Fibroblast of skin of left biceps (primary cell): Measurements from ENCODE around the gene COX14.
"Not testable (repeated sequence)": the region's sequence is repeated elsewhere in the genome, so short reads cannot be mapped to it uniquely, and the experiment has no call there.

Experiments used
- DNase-seq, 2 experiments: peaks; one replicate each; pipeline ENCODE4 v3.0.0-alpha.2; 2013; ENCODE audit warnings: low read depth in 2 of 2

Gene COX14

DNA sequence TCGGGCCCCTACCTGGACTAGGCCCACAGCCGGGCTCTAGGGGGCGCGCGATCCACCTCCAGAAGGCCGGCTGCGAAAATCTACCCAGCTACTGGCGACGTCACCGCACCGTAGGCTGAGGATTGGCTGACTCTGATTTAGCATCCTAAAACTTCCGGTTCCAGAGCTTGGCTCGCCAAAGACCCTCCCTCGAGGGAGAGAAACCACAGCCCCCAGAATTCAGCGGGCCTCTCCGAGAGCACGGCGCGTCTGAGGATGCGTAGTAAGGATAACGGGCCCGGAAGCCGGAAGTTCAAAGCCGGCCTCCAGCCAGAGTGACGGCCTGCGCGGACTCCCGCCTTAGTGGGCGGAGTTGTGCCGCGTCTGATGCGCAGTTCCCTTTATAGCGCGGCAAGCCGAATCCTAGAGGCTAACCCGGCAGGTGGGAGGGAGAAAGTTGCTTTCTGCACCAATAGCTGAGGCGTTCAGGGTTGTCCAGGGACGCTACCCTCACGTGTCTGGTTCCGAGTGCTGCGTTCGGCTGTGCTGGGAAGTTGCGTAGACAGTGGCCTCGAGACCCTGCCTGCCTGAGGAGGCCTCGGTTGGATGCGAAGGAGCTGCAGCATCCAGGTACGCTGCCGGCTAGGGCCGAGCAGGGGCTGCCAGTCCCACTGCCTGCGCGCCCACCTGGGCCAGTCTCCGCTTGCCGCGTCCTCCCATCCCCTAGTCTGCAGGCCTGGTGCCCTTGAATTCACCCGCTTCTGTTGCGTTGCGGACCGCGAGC lies at the start of gene COX14:
COX14 (plus strand) TSS at position 544 of the 763 bp plus-strand sequence. CDS start 7,808 bp downstream, outside the sequence.
- peak; percentile 99 for DNase-seq

DNA sequence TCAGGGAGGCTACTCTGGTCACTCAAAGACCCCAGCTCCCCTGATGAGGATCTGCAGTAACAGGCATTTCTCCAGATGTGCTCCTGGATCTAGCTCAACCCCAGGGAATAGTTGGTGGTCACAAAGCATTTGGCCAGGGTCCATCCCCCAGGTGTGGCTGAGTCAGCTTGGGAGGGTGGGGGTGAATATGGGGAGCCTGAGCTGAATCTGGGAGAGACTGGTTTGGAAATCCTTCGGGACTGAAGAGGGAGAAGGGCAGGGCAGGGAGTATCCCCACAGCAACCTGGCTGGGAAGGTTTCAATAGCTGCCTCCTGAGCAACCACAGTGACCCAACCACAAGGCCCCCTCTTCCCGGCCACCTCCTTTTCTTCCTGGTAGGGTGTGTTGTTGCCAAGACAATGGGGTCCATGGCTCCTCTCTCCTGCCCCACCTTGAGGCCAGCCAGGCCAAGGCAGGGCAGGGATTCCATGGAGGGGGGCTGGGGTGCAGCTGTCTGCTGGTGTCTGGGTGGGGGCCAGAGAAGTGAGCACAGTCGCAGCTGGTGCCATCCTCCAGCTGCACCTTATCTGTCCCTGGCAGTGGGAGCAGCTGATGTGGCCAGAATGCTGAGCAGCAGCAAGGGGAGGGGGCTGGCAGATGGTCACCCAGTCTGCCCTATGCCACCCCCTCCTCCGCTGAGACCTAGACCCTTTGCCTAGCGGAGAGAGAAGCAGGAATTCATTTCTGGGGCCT lies 49.1 kb upstream of the COX14 start:
- no peak for DNase-seq

DNA sequence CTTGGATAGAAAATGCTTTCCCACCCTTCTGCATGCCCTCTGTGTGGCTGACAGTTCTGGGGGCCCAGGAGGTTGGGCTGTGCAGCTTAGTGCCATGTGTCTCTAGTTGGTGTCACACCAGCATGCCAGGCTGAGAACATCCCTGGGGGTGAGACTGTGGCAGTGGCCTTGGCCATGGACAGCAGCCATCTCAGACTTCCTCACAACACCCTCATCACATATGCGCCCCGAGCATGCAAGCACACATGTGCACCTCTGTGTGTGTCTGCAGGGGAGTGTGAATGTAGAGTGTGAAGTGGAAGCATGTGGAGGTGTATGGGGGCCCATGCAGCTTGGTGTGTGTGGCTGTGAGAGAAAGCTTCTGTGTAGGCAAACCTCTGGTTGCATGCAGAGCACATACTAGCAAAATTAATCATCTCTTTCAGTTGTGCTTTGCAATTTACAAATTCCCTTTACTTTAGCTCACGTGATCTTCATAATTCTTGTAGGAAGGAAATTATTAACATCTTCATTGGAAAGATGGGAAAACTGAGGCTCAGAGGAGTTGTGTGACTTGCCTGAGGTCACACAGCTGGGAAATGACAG lies 46.2 kb upstream of the COX14 start:
- no peak for DNase-seq

DNA sequence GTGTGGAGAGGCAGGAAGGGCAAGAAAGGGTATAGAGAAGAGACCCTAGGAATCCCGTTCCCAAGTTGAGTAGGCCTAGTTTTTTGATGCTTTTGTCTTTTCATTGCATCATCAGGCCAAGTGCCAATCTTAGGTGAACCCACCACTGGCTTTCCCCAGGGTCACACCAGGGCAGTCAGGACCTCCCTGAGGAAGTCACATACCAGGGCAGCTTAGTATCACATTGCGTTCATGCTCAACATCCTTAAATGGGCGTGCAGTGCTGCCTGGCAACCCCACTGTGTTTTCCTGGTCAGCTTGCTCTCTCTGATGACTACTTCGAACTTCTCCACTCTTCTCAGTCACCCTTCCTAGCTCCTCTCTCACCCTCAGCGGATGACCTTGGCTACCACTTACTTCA lies 45.6 kb upstream of the COX14 start:
- peak; percentile 57 to 67 for DNase-seq

DNA sequence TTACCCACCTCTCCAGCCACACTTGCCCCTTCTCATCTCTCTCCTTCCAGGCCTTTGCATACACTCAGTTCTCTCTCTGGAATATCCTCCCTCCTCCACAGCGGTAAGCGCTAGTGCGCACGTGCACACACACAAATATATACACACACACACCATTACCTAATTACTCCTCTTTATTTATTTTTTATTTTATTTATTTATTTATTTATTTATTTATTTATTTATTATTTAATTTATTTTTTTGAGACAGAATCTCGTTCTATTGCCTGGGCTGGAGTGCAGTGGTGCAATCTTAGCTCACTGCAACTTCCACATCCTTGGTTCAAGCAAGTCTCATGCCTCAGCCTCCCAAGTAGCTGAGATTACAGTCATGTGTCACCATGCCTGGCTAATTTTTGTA lies 43.0 kb upstream of the COX14 start:
- no peak for DNase-seq

DNA sequence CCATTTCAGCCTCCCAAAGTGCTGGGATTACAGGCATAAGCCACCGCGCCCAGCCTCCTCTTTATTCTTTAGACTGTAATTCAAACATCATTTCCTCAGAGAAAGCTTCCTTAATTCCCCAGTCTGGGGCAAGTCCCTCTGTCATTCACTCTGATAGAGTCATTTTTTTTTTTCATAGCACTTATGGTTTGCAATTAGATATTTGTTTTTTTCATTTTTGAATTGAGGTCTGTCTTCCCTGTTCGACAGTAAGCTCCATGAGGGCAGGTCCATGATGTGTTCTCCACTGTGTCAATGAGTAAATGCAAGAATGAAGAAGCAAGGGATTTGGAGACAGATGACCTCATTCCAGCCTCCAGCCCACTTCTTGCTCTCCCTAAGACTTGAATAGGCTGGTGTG lies 42.5 kb upstream of the COX14 start:
- DNase-seq, result no peak

DNA sequence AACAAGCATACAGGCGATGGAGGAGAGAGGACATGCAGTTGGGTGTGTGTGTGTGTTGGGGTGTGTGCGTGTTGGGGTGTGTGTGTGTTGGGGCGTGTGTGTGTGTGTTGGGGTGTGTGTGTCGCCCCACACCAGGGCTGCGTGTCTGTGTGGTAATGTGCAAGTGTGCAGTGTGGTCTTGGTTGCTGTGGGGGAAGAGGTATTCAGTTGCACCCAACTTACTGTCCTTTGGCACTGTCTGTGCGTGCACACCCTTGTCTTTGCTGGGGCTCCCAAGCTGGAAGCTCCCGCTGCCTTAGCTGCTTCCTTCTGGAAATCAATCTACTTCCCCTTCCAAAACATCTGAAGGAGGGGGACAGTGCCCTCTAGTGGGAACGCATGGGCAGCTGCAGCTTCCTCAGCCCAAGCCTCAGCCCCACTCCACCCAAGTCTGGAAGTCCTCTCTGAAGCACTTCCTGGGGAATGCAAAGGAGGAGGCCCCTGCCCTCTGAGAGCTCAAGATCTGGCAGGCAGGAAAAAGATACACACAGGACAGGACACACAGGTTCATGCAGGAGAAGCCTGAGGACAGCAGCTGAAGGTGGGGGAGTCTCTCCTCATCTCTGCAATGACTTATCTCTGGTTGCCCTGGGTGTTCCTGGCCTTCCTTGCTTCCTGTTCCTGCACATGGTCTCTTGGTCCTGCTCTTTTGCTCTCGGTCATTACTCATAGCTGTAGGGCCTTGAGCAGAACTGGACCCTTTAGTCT lies 41.5 kb upstream of the COX14 start:
- DNase-seq, result peak in 1 of 2 experiments; percentile 59

DNA sequence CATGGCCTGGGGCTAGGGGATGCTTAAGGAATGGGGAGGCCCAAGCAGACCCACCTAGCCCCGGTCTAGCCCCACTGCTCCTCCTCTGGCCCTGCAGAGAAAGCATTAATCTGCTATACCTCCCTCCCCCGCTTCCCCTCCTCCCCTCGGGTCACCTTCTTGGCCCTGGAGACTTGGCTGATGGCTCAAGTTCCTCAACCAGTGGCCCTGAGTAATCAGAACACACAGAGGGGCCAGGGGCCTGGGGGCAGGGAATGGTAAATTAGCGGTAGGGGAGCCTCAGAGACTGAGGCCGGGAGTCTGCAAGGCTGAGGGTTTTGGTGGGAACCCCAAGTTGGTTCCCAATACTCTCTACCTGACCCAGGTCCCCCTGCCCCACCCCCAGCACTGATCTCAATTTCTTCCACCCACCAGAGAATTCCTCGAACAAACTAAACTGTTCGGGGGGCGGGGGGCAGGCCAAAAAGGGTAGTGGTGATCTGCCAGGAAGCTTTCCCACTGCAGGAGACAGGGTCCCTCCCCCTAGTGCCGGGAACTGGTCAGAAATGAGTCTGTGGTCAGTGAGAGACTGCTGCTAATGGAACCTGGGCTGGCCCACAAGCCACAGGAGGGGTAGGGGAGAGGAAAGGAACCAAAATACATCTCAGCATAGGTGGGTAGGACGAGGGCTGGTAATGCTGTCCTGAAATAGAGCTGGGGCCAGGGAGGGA lies 39.7 kb upstream of the COX14 start:
- no peak for DNase-seq

DNA sequence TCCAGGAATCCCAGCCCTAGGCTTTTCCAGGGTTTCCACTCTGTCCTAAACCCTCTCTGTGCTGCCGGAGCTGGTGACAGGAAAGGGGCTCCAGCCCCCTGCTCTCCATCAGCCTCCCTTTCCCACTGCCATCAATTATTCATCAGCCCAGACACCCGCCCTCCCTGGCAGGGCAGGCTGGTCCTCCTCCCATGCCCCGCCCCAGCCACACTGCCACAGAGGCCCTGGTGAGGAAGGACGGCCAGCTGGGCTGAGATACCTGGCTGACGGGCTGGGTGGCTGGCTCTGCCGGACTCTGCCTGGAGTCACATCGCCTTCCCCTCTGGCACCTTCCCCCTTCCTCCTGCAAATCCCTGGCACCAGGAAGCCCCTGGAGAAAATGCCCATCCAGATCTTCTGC lies 38.8 kb upstream of the COX14 start:
- no peak for DNase-seq

DNA sequence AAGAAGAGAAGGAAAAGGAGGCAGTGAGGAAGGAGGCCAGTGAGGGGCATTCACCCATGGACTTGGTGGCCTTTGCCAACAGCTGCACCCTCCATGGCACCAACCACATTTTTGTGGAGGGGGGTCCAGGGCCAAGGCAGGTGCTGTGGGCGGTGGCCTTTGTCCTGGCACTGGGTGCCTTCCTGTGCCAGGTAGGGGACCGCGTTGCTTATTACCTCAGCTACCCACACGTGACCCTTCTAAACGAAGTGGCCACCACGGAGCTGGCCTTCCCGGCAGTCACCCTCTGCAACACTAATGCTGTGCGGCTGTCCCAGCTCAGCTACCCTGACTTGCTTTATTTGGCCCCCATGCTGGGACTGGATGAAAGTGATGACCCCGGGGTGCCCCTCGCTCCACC lies 38.3 kb upstream of the COX14 start:
- DNase-seq, result no peak

DNA sequence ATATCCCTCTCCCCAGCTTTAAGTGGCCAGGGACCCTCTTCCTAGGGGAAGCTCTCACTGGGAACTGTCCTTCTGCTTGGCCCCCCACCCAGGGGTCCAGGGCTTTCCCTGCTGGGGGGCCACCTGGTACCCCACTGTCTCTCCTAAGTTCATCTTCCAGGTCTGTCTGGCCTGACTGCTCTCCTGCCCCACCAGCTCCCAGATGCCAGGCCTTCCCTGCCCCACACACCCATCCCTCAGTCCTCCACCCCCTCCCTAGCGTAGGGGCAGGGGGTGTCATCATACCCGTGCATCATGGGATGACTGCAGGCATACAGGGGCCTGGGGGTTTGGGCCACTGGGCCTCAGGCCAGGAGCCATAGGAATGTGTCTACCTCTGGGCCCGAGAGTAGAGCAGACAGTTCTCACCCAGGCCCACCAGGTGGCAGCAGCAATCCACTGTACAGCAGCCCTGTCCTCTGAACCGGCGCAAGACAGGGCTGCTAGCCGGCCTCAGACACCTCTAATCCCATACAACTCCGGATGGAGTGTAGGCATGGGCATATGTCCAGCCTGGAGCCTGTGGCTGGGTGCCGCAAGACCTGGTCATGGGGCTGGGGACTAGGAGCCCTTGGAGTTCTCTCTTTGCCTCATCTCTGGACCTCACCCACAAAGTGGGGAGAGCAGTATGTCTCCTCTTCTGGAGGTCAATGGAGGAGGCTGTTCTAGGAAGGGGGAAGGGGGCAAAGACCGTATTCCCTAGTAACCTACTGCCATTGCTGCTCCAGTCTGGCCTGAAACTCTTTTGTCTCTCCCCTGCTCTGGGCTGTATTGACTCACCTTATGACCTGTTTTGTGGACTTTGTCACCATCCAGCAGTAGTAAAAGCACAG lies 36.9 kb upstream of the COX14 start:
- DNase-seq, result no peak

DNA sequence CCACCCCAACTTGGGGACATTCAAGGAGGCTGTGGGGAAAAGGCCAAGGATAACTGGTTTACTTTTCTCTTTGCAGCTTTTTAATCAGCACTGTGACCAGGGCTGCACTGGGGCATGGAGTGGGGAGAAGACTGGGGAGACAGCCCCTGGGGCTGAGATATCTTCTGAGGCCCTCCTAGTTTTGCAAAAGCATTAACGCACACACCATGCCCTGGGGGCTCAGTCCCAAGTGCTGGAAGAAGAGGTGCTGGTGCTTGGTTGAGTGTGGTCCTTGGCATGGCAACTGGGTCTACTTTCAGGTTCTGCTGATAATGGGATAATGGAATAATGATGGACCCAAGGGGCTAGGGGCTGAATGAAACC lies 36.2 kb upstream of the COX14 start:
- no peak for DNase-seq

DNA sequence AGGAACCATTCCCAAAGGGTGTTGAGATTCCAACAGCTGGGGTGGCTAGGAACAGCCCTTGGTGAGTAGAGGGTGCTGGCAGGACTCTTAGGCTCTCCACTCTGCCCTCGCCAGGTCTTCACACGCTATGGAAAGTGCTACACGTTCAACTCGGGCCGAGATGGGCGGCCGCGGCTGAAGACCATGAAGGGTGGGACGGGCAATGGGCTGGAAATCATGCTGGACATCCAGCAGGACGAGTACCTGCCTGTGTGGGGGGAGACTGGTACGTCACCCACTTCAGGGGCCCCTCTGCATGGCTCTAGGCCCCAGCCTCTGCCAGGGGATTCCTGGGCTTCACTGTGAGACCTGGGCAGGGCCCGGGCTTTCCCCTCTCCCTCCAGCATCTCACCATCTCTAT lies 34.9 kb upstream of the COX14 start:
- DNase-seq, result no peak

DNA sequence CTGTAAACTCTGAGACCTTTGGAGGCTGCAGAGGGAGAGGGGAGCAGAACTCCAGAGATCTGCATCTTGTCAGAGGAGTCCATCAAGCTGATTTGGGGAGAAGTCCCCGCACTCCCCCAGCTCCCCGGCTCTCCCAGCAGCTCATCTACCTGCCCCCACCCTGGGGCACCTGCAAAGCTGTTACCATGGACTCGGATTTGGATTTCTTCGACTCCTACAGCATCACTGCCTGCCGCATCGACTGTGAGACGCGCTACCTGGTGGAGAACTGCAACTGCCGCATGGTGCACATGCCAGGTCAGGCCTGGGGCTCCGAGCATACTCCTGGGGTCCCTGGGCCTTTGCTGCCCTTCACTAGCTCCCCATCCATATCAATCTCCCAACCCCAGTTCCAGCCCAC lies 33.8 kb upstream of the COX14 start:
- DNase-seq, result no peak

DNA sequence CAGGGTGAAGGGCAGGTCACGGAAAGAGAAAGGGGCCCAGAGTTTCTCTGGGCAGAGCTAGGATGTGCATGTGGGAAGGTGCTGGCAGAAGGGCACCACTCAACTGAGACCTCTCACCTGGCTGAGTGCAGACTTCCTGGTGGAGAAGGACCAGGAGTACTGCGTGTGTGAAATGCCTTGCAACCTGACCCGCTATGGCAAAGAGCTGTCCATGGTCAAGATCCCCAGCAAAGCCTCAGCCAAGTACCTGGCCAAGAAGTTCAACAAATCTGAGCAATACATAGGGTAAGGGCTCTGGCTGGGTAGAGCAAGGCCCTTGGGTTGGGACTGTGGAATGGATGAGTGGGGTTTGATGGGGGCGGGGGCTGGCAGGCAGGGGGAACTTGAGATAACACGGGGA lies 32.3 kb upstream of the COX14 start:
- no peak for DNase-seq

DNA sequence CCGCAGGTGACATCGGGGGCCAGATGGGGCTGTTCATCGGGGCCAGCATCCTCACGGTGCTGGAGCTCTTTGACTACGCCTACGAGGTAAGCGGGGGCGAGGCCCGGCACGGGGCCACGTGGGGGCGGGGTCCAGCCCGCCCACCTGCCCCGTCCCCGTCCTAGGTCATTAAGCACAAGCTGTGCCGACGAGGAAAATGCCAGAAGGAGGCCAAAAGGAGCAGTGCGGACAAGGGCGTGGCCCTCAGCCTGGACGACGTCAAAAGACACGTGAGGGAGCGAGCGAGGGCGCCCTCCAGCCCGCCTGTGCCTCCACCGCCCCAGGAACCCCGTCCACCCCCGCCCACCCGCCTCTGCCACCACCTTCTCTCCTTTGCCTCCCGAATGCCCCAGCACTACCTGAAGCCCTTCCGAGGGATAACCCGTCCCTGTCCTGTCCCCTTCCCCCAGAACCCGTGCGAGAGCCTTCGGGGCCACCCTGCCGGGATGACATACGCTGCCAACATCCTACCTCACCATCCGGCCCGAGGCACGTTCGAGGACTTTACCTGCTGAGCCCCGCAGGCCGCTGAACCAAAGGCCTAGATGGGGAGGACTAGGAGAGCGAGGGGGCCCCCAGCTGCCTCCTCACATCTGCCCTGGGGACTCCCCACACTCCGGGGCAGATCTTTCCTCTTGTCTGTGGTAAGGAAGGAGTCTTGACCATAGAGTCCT lies 30.8 kb upstream of the COX14 start:
- DNase-seq, result no peak

DNA sequence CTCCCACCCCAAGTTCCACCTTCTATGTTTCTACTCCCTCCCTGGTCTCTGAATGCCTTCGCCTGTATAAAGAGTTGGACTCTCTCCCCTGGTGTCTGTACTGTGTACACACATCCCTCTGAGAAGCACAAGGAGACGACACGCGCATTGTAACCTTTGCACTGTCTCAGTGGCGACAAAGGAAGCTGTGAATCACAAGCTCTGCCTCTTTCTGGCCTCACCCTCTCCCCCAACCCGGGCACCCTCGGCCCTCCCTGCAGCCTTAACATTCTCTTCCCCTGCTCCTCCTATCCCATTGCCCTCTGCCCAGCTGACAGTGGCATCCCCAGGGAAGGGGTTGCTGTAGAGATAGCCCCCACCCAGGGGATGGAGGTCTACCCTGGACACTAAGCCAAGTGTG lies 29.4 kb upstream of the COX14 start:
- DNase-seq, result no peak

DNA sequence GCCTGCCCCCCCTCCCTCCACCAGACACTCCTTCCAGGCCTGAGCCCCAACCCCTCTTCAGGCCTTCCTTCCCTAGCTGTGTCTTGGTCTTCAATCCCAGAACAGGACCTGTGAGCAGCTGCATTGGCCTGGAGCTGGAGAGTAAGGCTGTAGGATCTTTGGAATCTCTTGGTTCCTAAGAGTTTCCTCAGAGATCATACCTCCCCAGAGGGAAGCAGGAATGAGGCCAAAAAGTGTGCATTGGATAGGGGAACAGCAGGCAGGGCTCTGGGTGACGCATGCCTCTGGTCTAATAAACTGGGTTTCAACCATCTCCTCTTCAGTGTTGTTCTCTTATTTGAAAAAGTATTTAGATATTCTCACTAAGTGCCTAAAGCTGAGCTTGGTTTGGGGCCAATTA lies 28.7 kb upstream of the COX14 start:
- DNase-seq, result no peak

DNA sequence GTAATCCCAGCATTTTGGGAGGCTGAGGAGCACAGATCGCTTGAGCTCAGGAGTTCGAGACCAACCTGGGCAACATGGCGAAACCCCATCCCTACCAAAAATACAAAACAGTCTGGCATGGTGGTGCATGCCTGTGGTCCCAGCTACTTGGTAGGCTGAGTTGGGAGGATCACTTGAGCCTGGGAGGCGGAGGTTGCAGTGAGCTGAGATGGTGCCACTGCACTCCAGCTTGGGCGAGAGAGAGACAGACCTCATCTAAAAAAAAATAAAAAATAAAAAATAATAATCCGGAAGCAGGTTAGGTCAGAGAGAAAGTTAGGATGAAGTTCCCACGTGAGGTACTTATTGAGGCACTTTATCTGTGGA lies 27.6 kb upstream of the COX14 start:
- DNase-seq, result not testable (repeated sequence)
